Ishikawa (cell line): ENCODE data around the gene TOX2.

Experiments used
- CEBPB ChIP-seq: IDR thresholded peaks from 2 replicates; pipeline ENCODE4 v1.6.1; 2012
- FOXM1 ChIP-seq: IDR thresholded peaks from 2 replicates; pipeline ENCODE4 v1.6.1; 2012; ENCODE audit warnings: low read depth, borderline replicate concordance

GRCh38 chr20:43983359-43983758, 68.7 kb downstream of the TOX2 start:
- TF ChIP-seq CEBPB (no peak), FOXM1 (no peak)
